HG02759 (cell line): ENCODE measurements around the gene KRT74.

Source experiments
- ATAC-seq: cut with Tn5 transposase; IDR thresholded peaks from one replicate; pipeline ENCODE4 v1.9.1; 2021; ENCODE audit warnings: mild to moderate bottlenecking, moderate library complexity; ENCODE audit not compliant: unreplicated experiment

KRT74 gene

DNA sequence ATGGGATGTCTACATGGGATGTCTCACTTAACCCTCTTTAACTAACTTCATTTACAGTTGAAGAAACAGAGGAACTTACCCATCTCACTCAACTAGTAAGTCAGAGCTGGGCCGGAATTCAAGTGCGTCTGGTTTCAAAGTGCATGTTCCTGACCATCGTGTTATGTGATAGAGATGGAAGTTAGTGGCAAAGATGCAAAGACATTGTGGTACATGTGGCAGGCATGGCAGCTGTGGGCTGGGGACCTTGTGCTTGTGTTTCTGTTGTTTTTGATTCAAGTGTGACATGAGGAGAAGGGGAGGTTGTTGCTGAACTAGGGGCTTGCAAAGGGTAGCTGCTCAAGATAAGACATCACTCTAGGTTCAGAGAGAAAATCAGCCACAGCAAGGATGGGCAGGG lies 2.3 kb upstream of the KRT74 start:
- ATAC-seq = no peak

- no peak for ATAC-seq
Measured at GRCh38 chr12:52575256-52575655, 1.6 kb upstream of the KRT74 start.

- ATAC-seq = no peak
Measured at GRCh38 chr12:52573306-52573705, 337 bp downstream of the KRT74 start.

DNA sequence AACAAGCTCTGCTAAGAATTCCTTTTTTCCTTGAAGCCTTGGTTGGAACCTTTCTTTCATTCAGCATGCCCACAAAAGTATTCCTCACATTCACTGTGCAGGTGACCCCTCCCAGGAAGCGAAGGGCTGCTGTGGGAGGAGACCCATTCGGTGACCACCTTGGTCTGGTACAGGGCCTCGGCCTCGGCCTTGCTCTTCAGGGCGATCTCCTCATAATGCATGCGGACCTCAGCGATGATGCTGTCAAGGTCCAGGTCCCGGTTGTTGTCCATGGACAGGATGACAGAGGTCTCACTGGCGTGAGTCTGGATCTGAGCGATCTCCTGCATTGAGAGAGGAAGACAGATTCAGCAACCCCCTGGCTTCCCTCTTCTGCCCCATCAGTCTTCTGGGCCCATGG lies 3.1 kb downstream of the KRT74 start:
- no peak for ATAC-seq

GRCh38 chr12:52568111-52568510 lies 5.5 kb downstream of the KRT74 start:
- no peak for ATAC-seq

- ATAC-seq = no peak
Measured at GRCh38 chr12:52566847-52567291, 6.8 kb downstream of the KRT74 start.

DNA sequence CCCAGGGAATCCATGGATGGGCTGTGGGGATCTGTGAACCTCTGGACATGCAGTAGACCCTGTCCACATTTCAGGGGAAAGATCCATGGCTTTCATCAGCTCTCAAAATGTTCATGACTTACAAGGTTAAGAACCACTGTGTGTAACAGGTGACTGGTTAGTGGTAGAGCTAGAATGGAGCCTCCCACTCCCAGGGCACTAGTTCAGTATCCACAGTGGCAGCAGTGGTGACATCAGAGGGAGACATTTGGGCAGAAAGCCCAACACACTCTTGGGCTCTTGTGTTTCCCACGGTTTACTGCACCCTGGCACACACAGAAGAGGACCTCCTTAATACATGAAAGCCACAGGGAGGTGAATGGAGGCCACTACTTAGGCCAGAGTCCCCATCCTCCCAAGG lies 9.1 kb downstream of the KRT74 start:
- no peak for ATAC-seq

GRCh38 chr12:52561880-52562449 lies 11.7 kb downstream of the KRT74 start:
- ATAC-seq = no peak

DNA sequence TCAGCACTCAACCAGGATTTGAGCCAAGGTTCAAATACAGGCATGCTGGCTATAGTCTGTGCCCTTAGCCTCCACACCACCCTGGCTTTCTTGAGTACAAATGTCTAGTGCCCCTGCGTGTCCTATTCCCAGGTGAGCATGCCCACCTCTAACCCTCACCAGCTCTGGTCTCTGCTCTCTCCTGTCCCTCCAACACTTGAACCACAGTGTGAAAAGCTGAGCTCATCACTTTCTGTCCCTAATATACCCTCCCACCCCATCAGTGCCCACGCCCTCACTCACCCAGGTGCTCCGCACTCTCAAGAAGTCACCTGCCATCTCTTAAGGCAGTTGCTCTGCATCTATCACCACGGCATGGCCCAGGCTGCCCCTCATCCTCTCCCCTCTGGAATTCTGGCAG lies 13.7 kb downstream of the KRT74 start:
- ATAC-seq = no peak

DNA sequence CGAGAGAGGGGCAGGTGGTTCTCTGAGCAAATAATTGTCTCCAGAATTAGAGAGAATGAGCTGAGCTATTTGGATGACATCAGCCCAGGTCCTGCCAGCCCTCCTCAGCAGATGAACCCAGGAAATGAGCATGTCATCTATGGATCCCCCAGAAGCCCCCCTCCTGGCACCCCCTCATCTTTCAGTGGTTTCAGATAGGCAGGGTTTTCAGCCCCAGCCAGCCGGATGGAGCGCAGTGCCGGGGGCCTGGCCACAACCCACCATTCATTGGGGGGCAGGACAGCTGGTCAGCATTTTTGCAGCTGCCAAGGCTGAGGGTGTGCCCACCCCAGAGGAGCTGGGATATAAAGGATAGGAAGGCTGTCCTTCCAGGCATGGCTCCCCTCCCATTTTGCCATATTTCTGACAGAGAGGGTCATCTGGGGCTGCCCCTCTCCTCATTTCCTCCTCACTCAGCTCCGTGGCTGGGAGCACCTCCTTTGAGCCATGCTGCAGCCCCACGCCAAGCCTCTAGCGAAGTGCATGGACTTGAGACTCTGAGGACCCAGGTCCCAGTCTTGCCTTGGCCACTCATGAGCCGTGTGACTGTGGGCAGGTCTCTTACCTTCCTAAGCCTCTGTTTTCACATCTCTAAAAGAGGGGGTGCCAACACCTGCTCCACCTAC lies 14.7 kb downstream of the KRT74 start:
- no peak for ATAC-seq

GRCh38 chr12:52557476-52557875 lies 16.2 kb downstream of the KRT74 start:
- no peak for ATAC-seq

GRCh38 chr12:52555577-52555976 lies 18.1 kb downstream of the KRT74 start:
- no peak for ATAC-seq

DNA sequence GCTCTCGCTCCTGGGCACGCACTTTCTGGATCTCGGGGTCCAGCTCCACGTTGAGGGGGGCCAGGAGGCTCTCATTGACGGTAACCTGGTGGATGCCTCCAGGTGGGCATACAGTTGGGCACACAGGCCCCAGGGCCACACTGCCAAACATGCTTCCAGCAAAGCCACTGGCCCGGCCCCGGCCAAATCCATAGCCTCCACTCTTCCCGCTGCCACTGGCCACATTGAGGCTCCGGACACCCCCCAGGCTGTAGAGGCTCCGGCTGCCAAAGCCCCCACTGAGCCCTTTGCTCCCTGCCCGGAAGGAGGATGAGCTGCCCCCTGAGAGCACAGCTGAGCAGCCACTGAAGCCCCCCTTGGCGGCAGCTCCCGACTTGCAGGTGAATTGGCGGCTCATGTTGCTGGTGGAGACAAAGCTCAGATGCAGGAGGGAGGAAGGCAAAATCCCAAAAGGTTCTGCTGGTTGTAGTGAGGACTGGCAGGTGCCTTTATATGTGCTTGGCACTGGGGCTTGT lies 20.9 kb downstream of the KRT74 start, which contains the start of gene KRT71:
Gene KRT71, minus strand, starts transcription at position 465 of the 515 bp plus-strand sequence. Its CDS starts 68 bp downstream, at position 397.
- no peak for ATAC-seq

DNA sequence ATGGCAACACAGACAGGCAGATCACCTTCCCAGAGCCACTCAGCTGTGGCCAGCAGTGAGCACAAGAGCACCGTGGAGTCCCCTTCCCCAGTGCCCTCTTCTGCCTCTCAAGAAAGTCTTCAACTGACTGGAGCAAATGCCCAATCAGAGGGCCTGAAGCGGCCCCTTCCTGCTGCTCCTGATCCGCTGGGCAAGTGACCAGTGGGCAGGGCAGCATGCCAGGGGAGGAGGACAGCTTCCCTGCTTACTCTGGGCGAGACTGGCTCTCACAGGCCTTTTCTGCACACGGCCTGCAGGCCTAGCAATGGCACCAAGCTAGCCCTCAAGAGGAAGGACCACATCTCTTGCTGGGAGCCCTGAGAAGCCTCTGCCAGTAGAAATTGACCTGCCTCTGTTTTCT lies 21.6 kb downstream of the KRT74 start:
- no peak for ATAC-seq

GRCh38 chr12:52551216-52551865 lies 22.3 kb downstream of the KRT74 start:
- no peak for ATAC-seq

DNA sequence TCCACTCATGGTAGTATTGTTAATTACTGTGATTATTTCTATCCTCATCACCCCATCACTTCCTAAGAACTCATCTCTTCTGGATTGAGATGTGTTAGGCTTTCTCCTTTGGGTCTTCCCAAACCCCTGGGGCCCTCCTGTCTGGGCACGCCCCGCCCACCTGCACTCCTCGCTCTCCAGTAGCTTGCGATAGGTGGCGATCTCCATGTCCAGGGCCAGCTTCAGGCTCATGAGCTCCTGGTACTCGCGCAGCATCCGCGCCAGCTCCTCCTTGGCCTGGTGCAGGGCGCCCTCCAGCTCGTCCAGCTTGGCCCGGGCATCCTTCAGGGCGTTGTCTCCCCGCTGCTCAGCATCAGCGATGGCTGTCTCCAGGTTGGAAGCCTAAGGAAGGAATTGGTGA lies 27.5 kb downstream of the KRT74 start:
- no peak for ATAC-seq

GRCh38 chr12:52543985-52544883 lies 29.4 kb downstream of the KRT74 start:
- ATAC-seq = no peak

GRCh38 chr12:52542785-52543318 lies 30.8 kb downstream of the KRT74 start:
- ATAC-seq = no peak

DNA sequence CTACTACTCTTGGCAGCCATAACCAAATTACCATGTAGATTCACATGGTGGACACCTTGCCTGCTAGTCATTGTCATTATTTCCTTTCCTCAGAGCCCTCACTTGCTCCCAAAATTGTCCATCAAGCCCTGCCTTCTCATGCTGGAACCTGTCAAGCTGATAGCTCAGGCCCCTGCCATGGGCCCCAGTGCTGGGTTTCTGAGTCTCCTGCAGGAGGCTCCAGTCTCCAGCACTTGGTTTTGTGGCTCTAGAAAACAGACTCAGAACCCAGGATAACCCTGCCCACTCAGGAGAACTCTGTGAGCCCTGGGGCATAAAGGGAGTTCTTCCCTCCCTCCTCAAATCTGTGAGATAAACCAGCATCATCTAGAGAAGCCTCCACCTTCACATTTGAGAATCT lies 31.5 kb downstream of the KRT74 start:
- ATAC-seq = no peak

DNA sequence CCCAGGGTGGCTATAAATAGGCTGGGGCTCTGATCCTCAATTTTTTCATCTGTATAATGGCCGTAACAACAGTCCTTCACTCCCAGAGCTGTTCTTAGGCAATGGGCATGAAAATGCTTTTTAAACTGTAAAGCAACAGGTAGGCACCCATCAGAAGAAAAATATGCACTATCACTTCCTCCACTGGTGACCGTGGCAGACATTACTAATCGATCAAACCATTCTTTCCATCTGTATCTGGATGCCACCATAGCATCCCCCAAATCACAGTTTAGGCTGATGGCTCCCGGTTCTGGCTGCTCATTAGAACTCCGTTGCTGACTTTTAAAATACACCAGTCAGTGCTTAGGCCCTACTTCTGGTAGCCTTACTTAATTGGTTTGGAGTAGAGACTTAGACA lies 31.9 kb downstream of the KRT74 start:
- no peak for ATAC-seq

DNA sequence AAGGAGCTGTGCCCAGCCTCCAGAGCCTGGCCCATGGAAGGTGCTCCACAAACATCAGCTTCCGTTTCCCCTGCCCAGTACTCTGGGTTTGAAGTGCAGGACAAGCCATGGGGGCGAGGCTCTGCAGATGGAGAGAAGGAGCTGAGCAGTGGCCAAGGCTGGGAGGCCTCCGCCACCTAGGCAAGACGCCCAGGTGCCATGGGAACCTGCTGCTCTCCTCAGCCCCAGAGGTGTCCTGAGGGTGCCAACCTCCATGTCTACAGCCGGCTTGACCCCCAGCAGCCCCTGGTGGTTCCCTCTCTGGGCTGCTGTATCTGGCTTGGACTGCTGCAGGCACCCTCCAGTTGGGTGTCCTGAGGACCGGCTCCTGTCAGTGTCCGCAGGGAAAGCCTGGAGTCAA lies 33.1 kb downstream of the KRT74 start:
- ATAC-seq = no peak
